ENCODE data around the gene PGM1.
"Not testable (repeated sequence)": the region's sequence is repeated elsewhere in the genome, so short reads cannot be mapped to it uniquely, and the experiment has no call there.

- not testable (repeated sequence) for TF ChIP-seq CTCF (conservative IDR thresholded peaks at IDR 0.05; ENCODE audit: low read depth, low read length); EZH2 (IDR thresholded peaks at IDR 0.05; ENCODE audit: borderline replicate concordance, low read depth, low read length, poor library complexity, severe bottlenecking)
Measured at GRCh38 chr1:63572686-63573085, 20.5 kb upstream of the PGM1 start.
